ENCODE results near the gene GSPT1. TPM values are rescaled to one million over a fixed set of nuclear protein-coding genes. Genes with fewer than 3 reads are reported as not detected.

Gene GSPT1
- total and polyA plus RNA-seq, 7 experiments from 2014 or later = 71.0 to 148 (median 96.7) TPM

GRCh38 chr16:11884035-11884434, 31.7 kb downstream of the GSPT1 start:
- POLR2A ChIA-PET = interaction anchor here (0.5 to 0.9 kb wide), 3 partner anchors 15 to 30 kb away, joined by 3 to 8 read pairs (median 3); no protein-coding TSS in a partner anchor

GRCh38 chr16:11880007-11880406, 35.7 kb downstream of the GSPT1 start:
- CTCF ChIA-PET = no interaction called here
- DNase-seq = no peak
- POLR2A ChIA-PET = no interaction called here
- peak overlapping the region in 4 of 9 donors; percentile 14 to 64 (median 16) for H3K27ac Mint-ChIP-seq
- H3K36me3 ChIP-seq (ENCODE audit: control insufficient read depth in 2 of 3, insufficient read depth in 3 of 3, low read length in 3 of 3) = peaks cover 12 to 80% (median 31%) of the 10 kb centered on the region in 3 experiments
- no peak overlapping the region for H3K4me3 Mint-ChIP-seq
- no peaks in the 10 kb centered on the region for H3K9me3 ChIP-seq (ENCODE audit: control insufficient read depth in 2 of 3, low read length in 3 of 3)
- H3K27ac ChIP-seq (ENCODE audit: low read depth, low read length) = no peak overlapping the region
- no peak overlapping the region for H3K4me3 ChIP-seq (ENCODE audit: low read length)
- intact Hi-C loops (cut with micrococcal nuclease) = no loop called here
- H3K27me3 Mint-ChIP-seq = no peaks in the 10 kb centered on the region
- H3K4me1 Mint-ChIP-seq = peaks cover 0 to 5% (median 0%) of the 10 kb centered on the region in 7 donors
- H3K9me3 Mint-ChIP-seq = no peaks in the 10 kb centered on the region
- H3K36me3 Mint-ChIP-seq = peaks cover 0 to 33% (median 10%) of the 10 kb centered on the region in 5 donors
- no peaks in the 10 kb centered on the region for H3K4me1 ChIP-seq (ENCODE audit: control insufficient read depth in 2 of 2, insufficient read depth in 2 of 2, low read length in 2 of 2)
- ATAC-seq = peak; percentile 45
- H3K27me3 ChIP-seq (ENCODE audit: control insufficient read depth in 2 of 2, insufficient read depth in 2 of 2, low read length in 2 of 2) = no peaks in the 10 kb centered on the region

More at GRCh38 chr16:11884035-11884434, 31.7 kb downstream of the GSPT1 start:
- Mint-ChIP-seq H3K4me1 (peaks cover 0 to 5% (median 0%) of the 10 kb centered on the region in 7 donors), H3K27me3 (no peaks in the 10 kb centered on the region), H3K27ac (peak overlapping the region in 1 of 9 donors; percentile 57), H3K9me3 (no peaks in the 10 kb centered on the region), H3K36me3 (peaks cover 0 to 44% (median 22%) of the 10 kb centered on the region in 5 donors), H3K4me3 (no peak overlapping the region)
- Histone ChIP-seq H3K4me1 (ENCODE audit: control insufficient read depth in 2 of 2, insufficient read depth in 2 of 2, low read length in 2 of 2) (no peaks in the 10 kb centered on the region), H3K9me3 (ENCODE audit: control insufficient read depth in 2 of 3, low read length in 3 of 3) (no peaks in the 10 kb centered on the region), H3K4me3 (ENCODE audit: low read length) (no peak overlapping the region), H3K27ac (ENCODE audit: low read depth, low read length) (no peak overlapping the region), H3K27me3 (ENCODE audit: control insufficient read depth in 2 of 2, insufficient read depth in 2 of 2, low read length in 2 of 2) (no peaks in the 10 kb centered on the region), H3K36me3 (ENCODE audit: control insufficient read depth in 2 of 3, insufficient read depth in 3 of 3, low read length in 3 of 3) (peaks cover 17 to 90% (median 22%) of the 10 kb centered on the region in 3 experiments)
- no peak for ATAC-seq
- no peak for DNase-seq
- intact Hi-C loops (cut with micrococcal nuclease) = no loop called here
- CTCF ChIA-PET = no interaction called here

- intact Hi-C loops (cut with micrococcal nuclease) = no loop called here
- Histone ChIP-seq H3K4me3 (ENCODE audit: low read length) (no peak overlapping the region), H3K9me3 (ENCODE audit: control insufficient read depth in 2 of 3, low read length in 3 of 3) (no peaks in the 10 kb centered on the region), H3K36me3 (ENCODE audit: control insufficient read depth in 2 of 3, insufficient read depth in 3 of 3, low read length in 3 of 3) (peaks cover 22 to 79% (median 38%) of the 10 kb centered on the region in 3 experiments), H3K27ac (ENCODE audit: low read depth, low read length) (no peak overlapping the region), H3K4me1 (ENCODE audit: control insufficient read depth in 2 of 2, insufficient read depth in 2 of 2, low read length in 2 of 2) (no peaks in the 10 kb centered on the region), H3K27me3 (ENCODE audit: control insufficient read depth in 2 of 2, insufficient read depth in 2 of 2, low read length in 2 of 2) (no peaks in the 10 kb centered on the region)
- Mint-ChIP-seq H3K4me3 (no peak overlapping the region), H3K36me3 (peaks cover 0 to 35% (median 12%) of the 10 kb centered on the region in 5 donors), H3K9me3 (no peaks in the 10 kb centered on the region), H3K27ac (no peak overlapping the region), H3K27me3 (no peaks in the 10 kb centered on the region), H3K4me1 (peaks cover 0 to 3% (median 0%) of the 10 kb centered on the region in 7 donors)
- DNase-seq = no peak
- ATAC-seq = no peak
- ChIA-PET POLR2A (no interaction called here), CTCF (no interaction called here)
Observed at GRCh38 chr16:11877374-11877773, 38.4 kb downstream of the GSPT1 start.

GRCh38 chr16:11876306-11876705, 39.5 kb downstream of the GSPT1 start:
- H3K36me3 Mint-ChIP-seq = peaks cover 0 to 32% (median 12%) of the 10 kb centered on the region in 5 donors
- H3K4me1 ChIP-seq (ENCODE audit: control insufficient read depth in 2 of 2, insufficient read depth in 2 of 2, low read length in 2 of 2) = no peaks in the 10 kb centered on the region
- intact Hi-C loops (cut with micrococcal nuclease) = no loop called here
- H3K27me3 Mint-ChIP-seq = no peaks in the 10 kb centered on the region
- no peaks in the 10 kb centered on the region for H3K9me3 ChIP-seq (ENCODE audit: control insufficient read depth in 2 of 3, low read length in 3 of 3)
- no peak overlapping the region for H3K27ac Mint-ChIP-seq
- H3K4me3 ChIP-seq (ENCODE audit: low read length) = no peak overlapping the region
- no peak for DNase-seq
- no peak overlapping the region for H3K27ac ChIP-seq (ENCODE audit: low read depth, low read length)
- no peaks in the 10 kb centered on the region for H3K9me3 Mint-ChIP-seq
- H3K27me3 ChIP-seq (ENCODE audit: control insufficient read depth in 2 of 2, insufficient read depth in 2 of 2, low read length in 2 of 2) = no peaks in the 10 kb centered on the region
- no peak overlapping the region for H3K4me3 Mint-ChIP-seq
- ChIA-PET POLR2A (interaction anchor here (0.6 to 0.7 kb wide), 2 partner anchors 10 to 20 kb away, joined by 3 to 4 read pairs; no protein-coding TSS in a partner anchor), CTCF (no interaction called here)
- peaks cover 0 to 2% (median 0%) of the 10 kb centered on the region in 7 donors for H3K4me1 Mint-ChIP-seq
- ATAC-seq = no peak
- peaks cover 13 to 76% (median 34%) of the 10 kb centered on the region in 3 experiments for H3K36me3 ChIP-seq (ENCODE audit: control insufficient read depth in 2 of 3, insufficient read depth in 3 of 3, low read length in 3 of 3)

- Mint-ChIP-seq H3K4me1 (peaks cover 0 to 2% (median 0%) of the 10 kb centered on the region in 7 donors), H3K27me3 (no peaks in the 10 kb centered on the region), H3K4me3 (no peak overlapping the region), H3K36me3 (peaks cover 0 to 31% (median 12%) of the 10 kb centered on the region in 5 donors), H3K9me3 (no peaks in the 10 kb centered on the region), H3K27ac (peak overlapping the region in 3 of 9 donors; percentile 42 to 69 (median 51))
- ChIA-PET CTCF (no interaction called here), POLR2A (no interaction called here)
- intact Hi-C loops (cut with micrococcal nuclease) = no loop called here
- DNase-seq = no peak
- Histone ChIP-seq H3K36me3 (ENCODE audit: control insufficient read depth in 2 of 3, insufficient read depth in 3 of 3, low read length in 3 of 3) (peaks cover 13 to 73% (median 31%) of the 10 kb centered on the region in 3 experiments), H3K4me3 (ENCODE audit: low read length) (no peak overlapping the region), H3K27me3 (ENCODE audit: control insufficient read depth in 2 of 2, insufficient read depth in 2 of 2, low read length in 2 of 2) (no peaks in the 10 kb centered on the region), H3K9me3 (ENCODE audit: control insufficient read depth in 2 of 3, low read length in 3 of 3) (no peaks in the 10 kb centered on the region), H3K4me1 (ENCODE audit: control insufficient read depth in 2 of 2, insufficient read depth in 2 of 2, low read length in 2 of 2) (no peaks in the 10 kb centered on the region), H3K27ac (ENCODE audit: low read depth, low read length) (no peak overlapping the region)
- ATAC-seq = no peak
Observed at GRCh38 chr16:11875721-11876120, 40.0 kb downstream of the GSPT1 start.

- ChIA-PET POLR2A (no interaction called here), CTCF (interaction anchor here (2.1 kb wide), 1 partner anchor 196 kb away, joined by 4 read pairs; no protein-coding TSS in a partner anchor)
- H3K4me1 Mint-ChIP-seq = peaks cover 0 to 8% (median 4%) of the 10 kb centered on the region in 7 donors
Observed at GRCh38 chr16:11871193-11871592, 44.6 kb downstream of the GSPT1 start.

GRCh38 chr16:11870399-11870798, 45.4 kb downstream of the GSPT1 start:
- no peak overlapping the region for H3K4me3 Mint-ChIP-seq
- ChIA-PET POLR2A (no interaction called here), CTCF (interaction anchor here (2.1 kb wide), 1 partner anchor 197 kb away, joined by 4 read pairs; no protein-coding TSS in a partner anchor)

More at GRCh38 chr16:11871193-11871592, 44.6 kb downstream of the GSPT1 start:
- DNase-seq = no peak
- no peaks in the 10 kb centered on the region for H3K9me3 Mint-ChIP-seq
- H3K27me3 Mint-ChIP-seq = no peaks in the 10 kb centered on the region
- Histone ChIP-seq H3K9me3 (ENCODE audit: control insufficient read depth in 2 of 3, low read length in 3 of 3) (no peaks in the 10 kb centered on the region), H3K36me3 (ENCODE audit: control insufficient read depth in 2 of 3, insufficient read depth in 3 of 3, low read length in 3 of 3) (peaks cover 10 to 60% (median 15%) of the 10 kb centered on the region in 3 experiments), H3K27ac (ENCODE audit: low read depth, low read length) (peak overlapping the region; percentile 23), H3K4me3 (ENCODE audit: low read length) (no peak overlapping the region), H3K27me3 (ENCODE audit: control insufficient read depth in 2 of 2, insufficient read depth in 2 of 2, low read length in 2 of 2) (no peaks in the 10 kb centered on the region), H3K4me1 (ENCODE audit: control insufficient read depth in 2 of 2, insufficient read depth in 2 of 2, low read length in 2 of 2) (no peaks in the 10 kb centered on the region)
- peak overlapping the region in 5 of 9 donors; percentile 7 to 72 (median 14) for H3K27ac Mint-ChIP-seq
- ATAC-seq = no peak
- H3K36me3 Mint-ChIP-seq = peaks cover 0 to 24% (median 8%) of the 10 kb centered on the region in 5 donors
- no peak overlapping the region for H3K4me3 Mint-ChIP-seq
- intact Hi-C loops (cut with micrococcal nuclease) = no loop called here

More at GRCh38 chr16:11870399-11870798, 45.4 kb downstream of the GSPT1 start:
- intact Hi-C loops (cut with micrococcal nuclease) = no loop called here
- DNase-seq (no peak), ATAC-seq (no peak)
- H3K27ac ChIP-seq (ENCODE audit: low read depth, low read length) = no peak overlapping the region
- Mint-ChIP-seq H3K36me3 (peaks cover 0 to 18% (median 5%) of the 10 kb centered on the region in 5 donors), H3K27me3 (no peaks in the 10 kb centered on the region), H3K4me1 (peaks cover 2 to 12% (median 7%) of the 10 kb centered on the region in 7 donors), H3K27ac (no peak overlapping the region), H3K9me3 (no peaks in the 10 kb centered on the region)
- H3K27me3 ChIP-seq (ENCODE audit: control insufficient read depth in 2 of 2, insufficient read depth in 2 of 2, low read length in 2 of 2) = no peaks in the 10 kb centered on the region
- no peaks in the 10 kb centered on the region for H3K9me3 ChIP-seq (ENCODE audit: control insufficient read depth in 2 of 3, low read length in 3 of 3)
- H3K36me3 ChIP-seq (ENCODE audit: control insufficient read depth in 2 of 3, insufficient read depth in 3 of 3, low read length in 3 of 3) = peaks cover 10 to 52% (median 12%) of the 10 kb centered on the region in 3 experiments
- H3K4me1 ChIP-seq (ENCODE audit: control insufficient read depth in 2 of 2, insufficient read depth in 2 of 2, low read length in 2 of 2) = no peaks in the 10 kb centered on the region
- H3K4me3 ChIP-seq (ENCODE audit: low read length) = no peak overlapping the region

Measured in naive thymus-derived CD4-positive, alpha-beta T cell (primary cell).